Measurements from ENCODE around the gene TAF1L.

The TAF1L gene

DNA sequence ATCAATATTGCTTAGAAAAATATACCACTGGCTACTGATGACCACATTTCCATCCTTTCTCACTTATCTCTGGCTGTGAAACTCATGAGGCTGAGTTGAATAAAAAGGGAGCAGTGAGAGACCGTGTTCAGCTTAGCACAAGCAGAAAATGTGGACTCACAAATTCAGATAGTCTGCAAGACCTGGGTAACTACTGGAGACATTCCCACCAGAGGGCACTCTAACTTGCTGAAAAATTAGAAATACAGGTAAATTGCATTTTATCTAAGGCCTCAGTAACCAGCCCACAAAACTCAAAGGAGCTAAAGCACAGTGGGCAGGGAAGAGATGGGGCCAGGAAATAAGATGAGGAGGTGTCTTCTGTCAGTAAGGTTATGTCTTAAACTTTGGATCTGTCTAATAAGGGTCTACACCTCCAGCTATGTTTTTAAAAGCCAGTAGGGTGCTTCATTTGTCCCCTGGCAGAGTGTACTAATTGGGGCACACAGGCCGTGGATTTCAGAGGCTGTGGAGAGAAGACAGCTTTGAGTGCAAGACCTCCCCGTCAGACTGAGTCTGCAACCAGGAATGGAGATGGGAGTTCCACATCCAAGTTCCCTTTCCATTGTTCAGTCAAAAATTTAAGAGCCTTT, 53.8 kb downstream of the TAF1L start:
- Histone ChIP-seq H3K9ac (ENCODE audit: low read length) (no peak overlapping the region), H3K27me3 (ENCODE audit: control insufficient read depth, insufficient read depth, low read length) (peaks cover 4% of the 10 kb centered on the region), H3K4me1 (ENCODE audit: control insufficient read depth, insufficient read depth, low read length) (no peaks in the 10 kb centered on the region), H3K36me3 (ENCODE audit: control insufficient read depth, insufficient read depth, low read length) (no peaks in the 10 kb centered on the region), H3K9me3 (ENCODE audit: control insufficient read depth, low read length) (no peaks in the 10 kb centered on the region), H3K4me3 (ENCODE audit: low read length) (no peak overlapping the region)

DNA sequence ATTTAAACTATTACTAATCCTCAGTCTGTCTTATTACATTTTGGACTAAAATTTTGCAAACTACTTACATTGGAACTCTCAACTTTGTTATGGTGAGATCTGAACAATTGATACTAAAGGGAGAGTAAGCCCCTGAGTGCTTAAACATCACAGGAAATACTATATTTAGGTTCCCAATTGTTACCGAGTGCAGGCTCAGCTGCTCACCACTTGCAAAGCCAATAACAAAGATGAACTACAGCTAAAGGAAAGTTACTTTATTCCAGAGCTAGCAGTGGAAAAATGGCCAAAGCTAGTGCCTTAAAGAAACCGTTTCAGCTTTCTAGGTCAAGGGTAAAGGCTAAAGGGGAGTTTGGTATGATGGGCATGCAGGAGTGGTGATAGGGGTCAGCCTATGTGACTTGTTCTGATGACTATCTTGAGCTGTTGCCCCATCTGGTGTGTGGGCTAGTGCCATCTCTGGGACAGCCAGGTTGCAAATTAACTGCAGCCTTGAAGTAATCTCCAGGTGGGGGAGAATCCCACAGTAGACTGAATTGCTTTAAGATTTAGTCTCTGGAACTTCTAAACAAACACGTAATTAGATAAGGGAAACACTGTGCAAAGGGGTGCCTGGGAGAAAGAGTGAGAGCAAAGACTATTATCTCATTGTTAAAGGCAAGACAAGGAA, 54.7 kb downstream of the TAF1L start:
- no peak overlapping the region for H3K9ac ChIP-seq (ENCODE audit: low read length)
- no peaks in the 10 kb centered on the region for H3K4me1 ChIP-seq (ENCODE audit: control insufficient read depth, insufficient read depth, low read length)
- peaks cover 4% of the 10 kb centered on the region for H3K27me3 ChIP-seq (ENCODE audit: control insufficient read depth, insufficient read depth, low read length)
- H3K4me3 ChIP-seq (ENCODE audit: low read length): no peak overlapping the region
- H3K36me3 ChIP-seq (ENCODE audit: control insufficient read depth, insufficient read depth, low read length): no peaks in the 10 kb centered on the region
- H3K9me3 ChIP-seq (ENCODE audit: control insufficient read depth, low read length): no peaks in the 10 kb centered on the region

DNA sequence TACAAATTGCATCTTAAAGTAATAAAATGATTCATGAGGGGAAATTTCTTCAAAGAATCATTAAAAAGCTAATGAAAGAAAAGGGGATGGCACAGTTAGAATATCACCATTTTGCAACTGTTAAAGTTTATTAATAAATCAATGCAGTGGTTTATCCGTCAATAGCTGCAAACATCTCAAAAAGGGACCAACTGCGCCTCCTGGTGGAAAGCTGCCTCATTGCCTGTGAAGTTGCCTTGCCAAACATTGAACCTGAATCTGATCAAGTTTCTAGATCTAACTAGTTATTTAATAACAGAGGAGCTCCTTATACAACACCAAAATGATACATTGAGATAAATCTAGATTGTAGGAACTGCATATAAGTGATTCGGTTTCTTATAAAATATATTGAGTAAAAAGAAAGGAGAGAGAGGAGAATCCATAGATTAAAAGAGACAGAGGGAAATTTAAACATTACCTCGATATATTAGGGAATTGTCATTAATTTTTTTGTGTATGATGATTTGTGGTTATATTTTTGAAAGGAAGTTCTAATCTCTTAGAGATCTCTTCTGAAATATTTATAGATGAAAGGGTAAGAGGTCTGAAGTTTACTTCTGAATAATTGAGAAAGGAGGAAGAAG, 55.6 kb downstream of the TAF1L start:
- Histone ChIP-seq H3K9ac (ENCODE audit: low read length) (no peak overlapping the region), H3K27me3 (ENCODE audit: control insufficient read depth, insufficient read depth, low read length) (peaks cover 4% of the 10 kb centered on the region), H3K9me3 (ENCODE audit: control insufficient read depth, low read length) (no peaks in the 10 kb centered on the region), H3K4me1 (ENCODE audit: control insufficient read depth, insufficient read depth, low read length) (no peaks in the 10 kb centered on the region), H3K36me3 (ENCODE audit: control insufficient read depth, insufficient read depth, low read length) (no peaks in the 10 kb centered on the region), H3K4me3 (ENCODE audit: low read length) (no peak overlapping the region)

Measured in mucosa of stomach (tissue), 1 donor.